Measurements from ENCODE around the gene ZFX.

Gene ZFX

DNA sequence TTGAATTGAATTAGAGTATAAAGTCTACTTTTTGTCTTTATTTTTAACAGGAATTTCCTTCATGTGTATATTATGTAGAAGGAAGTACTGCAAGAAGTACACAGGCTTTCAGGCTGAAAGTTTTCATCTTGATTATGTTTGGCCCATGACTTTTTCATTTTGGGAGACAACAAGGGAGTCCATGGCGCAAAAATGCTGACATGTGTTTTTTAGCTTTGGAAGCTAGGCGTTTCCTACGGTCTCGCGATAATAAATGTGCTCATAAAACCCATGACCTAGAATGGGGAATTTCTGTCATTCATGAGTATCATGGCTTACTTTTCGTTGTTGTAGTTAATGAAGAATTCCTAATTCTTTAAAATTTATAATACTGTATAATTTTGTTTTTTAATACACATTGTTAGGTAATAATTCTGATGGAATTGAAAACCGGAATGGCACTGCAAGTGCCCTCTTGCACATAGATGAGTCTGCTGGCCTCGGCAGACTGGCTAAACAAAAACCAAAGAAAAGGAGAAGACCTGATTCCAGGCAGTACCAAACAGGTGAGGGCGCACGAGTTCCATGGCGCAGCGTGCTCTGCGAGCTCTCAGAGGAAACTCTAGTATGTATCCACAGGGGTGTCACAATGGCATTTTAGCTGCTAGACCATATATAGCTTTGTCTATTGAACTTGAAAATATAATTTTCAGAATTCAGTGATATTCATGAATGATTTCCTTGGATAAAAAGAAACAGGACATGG is 59.1 kb downstream of the ZFX start:
- no peak for TF ChIP-seq CTCF (IDR thresholded peaks at IDR 0.05)
- H3K4me1 ChIP-seq (ENCODE audit: control insufficient read depth in 1 of 2, insufficient read depth in 1 of 2, low read depth in 1 of 2, low read length in 1 of 2) = peaks cover 11 to 12% of the 10 kb centered on the region in 2 experiments
- H3K36me3 ChIP-seq = peaks cover 55% of the 10 kb centered on the region

DNA sequence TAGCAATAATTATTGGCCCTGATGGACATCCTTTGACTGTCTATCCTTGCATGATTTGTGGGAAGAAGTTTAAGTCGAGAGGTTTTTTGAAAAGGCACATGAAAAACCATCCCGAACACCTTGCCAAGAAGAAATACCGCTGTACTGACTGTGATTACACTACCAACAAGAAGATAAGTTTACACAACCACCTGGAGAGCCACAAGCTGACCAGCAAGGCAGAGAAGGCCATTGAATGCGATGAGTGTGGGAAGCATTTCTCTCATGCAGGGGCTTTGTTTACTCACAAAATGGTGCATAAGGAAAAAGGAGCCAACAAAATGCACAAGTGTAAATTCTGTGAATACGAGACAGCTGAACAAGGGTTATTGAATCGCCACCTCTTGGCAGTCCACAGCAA is 60.7 kb downstream of the ZFX start:
- Histone ChIP-seq H3K36me3 (peaks cover 58% of the 10 kb centered on the region), H3K4me3 (ENCODE audit: low read depth in 1 of 2, low read length in 1 of 2) (no peak overlapping the region), H3K27ac (no peak overlapping the region), H3K27me3 (no peaks in the 10 kb centered on the region), H3K9me3 (no peaks in the 10 kb centered on the region), H3K4me1 (ENCODE audit: control insufficient read depth in 1 of 2, insufficient read depth in 1 of 2, low read depth in 1 of 2, low read length in 1 of 2) (peaks cover 3 to 4% of the 10 kb centered on the region in 2 experiments)
- TF ChIP-seq CTCF (IDR thresholded peaks at IDR 0.05) = no peak

More for the DNA sequence above, 59.1 kb downstream of the ZFX start:
- H3K27me3 ChIP-seq = no peaks in the 10 kb centered on the region
- no peak overlapping the region for H3K27ac ChIP-seq
- no peaks in the 10 kb centered on the region for H3K9me3 ChIP-seq
- H3K4me3 ChIP-seq (ENCODE audit: low read depth in 1 of 2, low read length in 1 of 2) = no peak overlapping the region

DNA sequence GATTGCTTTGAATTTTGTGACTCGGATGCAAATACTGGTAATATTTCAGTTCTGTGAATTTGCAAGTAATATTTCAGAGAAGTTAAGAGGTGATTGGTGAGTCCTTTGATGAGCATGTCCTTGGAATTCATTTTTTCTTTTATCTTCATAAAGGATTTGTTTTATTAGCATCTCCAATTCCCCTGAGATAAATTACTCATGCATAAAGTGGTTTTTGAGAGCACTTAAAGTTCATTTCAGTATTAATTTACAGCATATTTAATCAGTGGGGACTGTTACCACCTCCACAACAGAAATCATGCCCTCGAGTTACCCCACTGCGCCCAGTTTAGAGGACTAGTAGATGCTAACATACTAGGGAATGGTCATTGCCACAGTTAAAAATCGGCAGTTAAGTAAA is 65.0 kb downstream of the ZFX start:
- Histone ChIP-seq H3K36me3 (peaks cover 37% of the 10 kb centered on the region), H3K27ac (no peak overlapping the region), H3K4me3 (ENCODE audit: low read depth in 1 of 2, low read length in 1 of 2) (no peak overlapping the region), H3K27me3 (no peaks in the 10 kb centered on the region), H3K4me1 (ENCODE audit: control insufficient read depth in 1 of 2, insufficient read depth in 1 of 2, low read depth in 1 of 2, low read length in 1 of 2) (no peaks in the 10 kb centered on the region), H3K9me3 (no peaks in the 10 kb centered on the region)
- no peak for TF ChIP-seq CTCF (IDR thresholded peaks at IDR 0.05)

DNA sequence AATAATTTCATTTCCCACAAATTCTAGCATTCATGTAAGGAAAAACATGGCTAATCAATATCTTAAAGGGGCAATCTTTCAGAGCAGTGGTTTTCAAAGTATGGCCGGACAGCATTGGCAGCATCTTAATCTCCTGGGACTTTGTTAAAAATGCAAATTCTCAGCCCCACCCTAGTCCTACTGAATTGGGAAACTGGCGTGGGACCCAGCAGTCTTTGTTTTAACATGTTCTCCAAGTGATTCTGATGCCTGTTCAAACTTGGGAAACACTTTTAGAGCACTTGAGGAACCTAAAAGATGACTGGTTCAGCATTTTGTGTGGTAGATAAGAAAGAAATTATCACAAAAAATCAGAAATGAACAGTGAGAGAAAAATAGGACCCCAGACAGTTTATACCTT is 65.7 kb downstream of the ZFX start:
- TF ChIP-seq CTCF (IDR thresholded peaks at IDR 0.05) = no peak
- H3K27me3 ChIP-seq = no peaks in the 10 kb centered on the region
- no peaks in the 10 kb centered on the region for H3K4me1 ChIP-seq (ENCODE audit: control insufficient read depth in 1 of 2, insufficient read depth in 1 of 2, low read depth in 1 of 2, low read length in 1 of 2)
- peaks cover 30% of the 10 kb centered on the region for H3K36me3 ChIP-seq
- no peak overlapping the region for H3K27ac ChIP-seq
- no peak overlapping the region for H3K4me3 ChIP-seq (ENCODE audit: low read depth in 1 of 2, low read length in 1 of 2)
- H3K9me3 ChIP-seq = no peaks in the 10 kb centered on the region

DNA sequence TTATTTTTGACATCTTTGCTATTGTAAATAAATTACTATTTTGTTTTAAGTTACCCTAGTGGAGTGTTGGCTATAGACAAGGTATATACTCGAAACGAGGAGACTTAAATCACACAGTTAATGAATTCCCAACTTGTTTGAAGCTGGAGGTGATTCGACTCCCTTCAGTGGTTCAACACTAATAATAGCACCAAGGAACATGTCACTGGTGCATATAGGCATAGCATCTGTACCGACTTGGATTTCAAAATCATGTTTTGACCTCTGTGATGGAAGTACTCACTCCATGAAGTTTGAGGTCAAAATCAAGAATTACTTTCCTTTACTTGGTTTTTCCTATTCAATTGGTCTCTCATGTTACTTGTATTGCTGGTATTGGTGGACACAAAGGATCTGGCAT is 66.5 kb downstream of the ZFX start:
- H3K4me3 ChIP-seq (ENCODE audit: low read depth in 1 of 2, low read length in 1 of 2) = no peak overlapping the region
- no peak overlapping the region for H3K27ac ChIP-seq
- H3K27me3 ChIP-seq = no peaks in the 10 kb centered on the region
- H3K36me3 ChIP-seq = peaks cover 22% of the 10 kb centered on the region
- no peaks in the 10 kb centered on the region for H3K4me1 ChIP-seq (ENCODE audit: control insufficient read depth in 1 of 2, insufficient read depth in 1 of 2, low read depth in 1 of 2, low read length in 1 of 2)
- no peaks in the 10 kb centered on the region for H3K9me3 ChIP-seq
- TF ChIP-seq CTCF (IDR thresholded peaks at IDR 0.05) = no peak
